Erythroblast (primary cell): ENCODE measurements around the gene IQSEC1.

ENCODE experiments used
- GATA1 ChIP-seq: IDR thresholded peaks from 2 replicates; pipeline ENCODE4 v1.6.1; 2011; ENCODE audit warnings: low read depth, mild to moderate bottlenecking, control low read depth, low read length, moderate library complexity
- POLR2A ChIP-seq: IDR thresholded peaks from 2 replicates; pipeline ENCODE4 v1.6.1; 2011; ENCODE audit warnings: mild to moderate bottlenecking, low read length

- TF ChIP-seq POLR2A (no peak), GATA1 (no peak)
These were observed 131.7 kb downstream of the IQSEC1 start for GRCh38 chr3:12941495-12942023.
